GM04503 (cell line): ENCODE data around the gene SLC1A5.

Experiments used
- DNase-seq: peaks from one replicate; pipeline ENCODE4 v3.0.0-alpha.2; 2012; ENCODE audit warnings: low read depth

SLC1A5 gene

GRCh38 chr19:46742926-46743480 lies 45.4 kb downstream of the SLC1A5 start:
- DNase-seq = no peak

- no peak for DNase-seq
Measured at GRCh38 chr19:46741447-46741846, 46.9 kb downstream of the SLC1A5 start.

DNA sequence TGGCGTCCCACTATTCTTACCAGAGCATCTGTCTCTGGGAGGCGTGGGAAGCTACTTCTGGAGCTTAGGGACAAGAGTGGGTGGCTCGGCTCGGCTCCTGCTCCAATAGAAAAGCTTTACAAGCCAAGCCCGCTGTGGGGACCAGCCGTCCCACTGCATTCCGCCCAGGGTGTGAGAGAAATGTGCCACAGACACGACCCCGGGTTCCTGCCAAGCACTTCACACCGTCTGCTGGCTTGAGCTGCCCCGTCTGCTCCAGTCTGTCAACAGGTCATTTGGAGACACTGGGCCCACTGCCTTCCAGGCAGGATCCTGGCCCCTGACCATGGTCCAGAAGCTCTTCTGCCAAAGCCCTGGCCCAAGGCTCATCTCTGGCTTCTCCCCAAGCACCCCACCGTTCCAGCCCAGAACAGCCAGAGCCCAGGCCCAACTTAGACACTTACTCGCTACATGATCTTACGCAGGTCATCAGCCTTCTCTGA lies 49.1 kb downstream of the SLC1A5 start:
- DNase-seq = no peak

DNA sequence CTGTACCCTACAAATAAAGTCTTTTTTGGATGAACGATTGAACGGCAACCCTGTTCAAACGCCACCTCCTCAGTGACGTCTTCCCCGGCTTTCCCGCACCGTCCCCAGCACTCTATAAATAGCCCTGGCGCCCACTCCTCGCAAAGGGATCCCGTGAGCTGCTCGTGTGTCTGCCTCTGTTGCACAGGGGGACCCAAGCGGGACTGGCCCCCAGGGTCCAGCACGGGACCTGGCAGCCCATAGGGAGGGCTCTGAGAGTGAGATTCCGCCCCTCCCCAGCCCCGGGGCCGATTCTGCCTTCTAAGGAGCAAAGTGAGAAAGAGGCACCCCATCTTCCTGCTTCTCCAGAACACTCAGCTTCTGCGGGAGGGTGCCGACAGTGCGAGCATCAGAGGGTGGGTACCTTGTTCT lies 50.6 kb downstream of the SLC1A5 start:
- DNase-seq = no peak

DNA sequence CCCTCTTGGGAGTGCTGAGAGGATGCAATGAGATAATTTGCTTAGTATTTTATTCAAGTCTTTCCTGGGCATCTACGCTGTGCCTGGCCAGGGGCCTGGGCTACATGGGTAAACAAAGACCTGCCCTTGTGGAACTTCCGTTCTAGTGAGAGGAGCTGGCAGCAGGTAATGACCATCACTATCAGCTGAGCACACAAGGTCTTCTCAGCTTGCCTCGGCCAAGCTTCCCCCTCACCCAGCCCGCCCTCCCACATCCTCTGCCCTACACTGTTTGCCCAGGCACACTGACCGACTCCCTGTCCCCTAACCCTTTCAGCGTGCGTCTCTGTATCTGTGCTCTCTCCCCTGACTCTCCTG lies 51.1 kb downstream of the SLC1A5 start:
- DNase-seq = no peak

- DNase-seq = no peak
Measured at GRCh38 chr19:46736531-46737297, 51.7 kb downstream of the SLC1A5 start.

GRCh38 chr19:46733690-46734292 lies 54.6 kb downstream of the SLC1A5 start:
- DNase-seq = no peak

DNA sequence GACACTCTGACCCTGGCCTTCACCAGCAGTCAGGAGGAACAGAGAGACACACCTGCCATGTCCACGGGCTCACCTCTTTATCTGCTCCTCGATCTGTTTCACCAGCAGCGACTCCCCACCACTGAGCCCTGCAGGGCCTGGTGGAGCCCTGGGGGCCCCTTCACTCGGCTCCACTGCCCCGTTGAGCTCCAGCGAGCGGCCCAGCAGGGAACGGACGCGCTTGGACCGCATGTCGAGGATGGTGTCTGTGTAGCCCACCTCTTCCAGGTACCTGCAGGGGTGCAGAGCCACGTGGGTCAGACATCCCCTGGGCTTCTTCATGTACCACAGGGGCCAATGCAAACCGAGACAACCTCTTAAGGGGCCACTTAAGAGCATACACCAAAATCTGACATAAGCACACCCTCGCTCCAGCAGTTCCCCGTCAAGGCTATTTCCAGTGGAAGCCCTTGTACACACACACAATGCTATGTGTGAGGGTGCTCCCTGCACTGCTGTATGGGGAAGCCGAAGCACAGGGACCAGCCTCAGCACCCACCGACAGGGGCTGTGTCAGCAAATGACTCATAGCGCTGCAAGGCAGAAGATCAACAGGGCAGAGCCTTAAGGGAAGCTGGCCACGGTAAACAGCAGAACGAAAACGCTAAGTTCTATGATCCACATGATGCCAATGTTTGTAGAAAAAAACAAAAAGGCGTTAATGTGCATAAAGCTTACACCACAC lies 55.3 kb downstream of the SLC1A5 start:
- no peak for DNase-seq

DNA sequence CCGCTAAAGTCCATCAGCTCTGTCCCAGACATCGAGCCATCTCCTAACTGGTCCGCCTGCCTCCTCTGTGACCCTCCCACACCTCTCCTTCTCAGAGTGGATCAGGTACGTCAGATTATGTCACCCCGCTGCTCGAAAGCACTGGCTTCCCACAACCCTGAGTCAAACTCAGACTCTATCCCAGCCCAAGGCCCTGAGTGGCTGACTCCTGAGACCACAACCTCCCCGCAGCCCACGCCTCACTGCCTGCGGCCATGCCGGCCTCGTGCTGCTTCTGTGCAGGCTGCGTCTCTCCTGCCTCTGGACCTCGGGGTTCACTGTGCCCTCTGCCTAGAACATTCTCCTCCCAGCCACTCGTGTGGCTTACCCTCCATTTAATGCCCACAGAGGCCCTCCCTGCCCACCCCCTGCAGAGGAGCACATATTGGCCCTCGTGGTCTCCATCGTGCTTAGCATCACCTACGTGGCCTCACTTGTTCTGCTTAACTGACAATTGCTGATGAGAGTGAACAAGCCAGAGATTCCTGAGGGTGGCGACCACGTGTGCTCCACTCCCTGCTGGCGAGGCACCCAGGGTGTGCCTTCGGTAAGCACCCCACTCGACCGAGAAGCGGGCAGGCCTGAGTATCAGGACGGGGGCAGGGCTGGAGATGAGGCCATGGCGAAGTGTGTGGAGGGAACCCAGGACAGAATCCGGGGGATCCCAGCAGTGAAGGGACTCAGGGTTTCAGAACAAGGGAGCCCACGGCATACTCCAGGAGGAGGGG lies 56.0 kb downstream of the SLC1A5 start:
- DNase-seq = no peak

DNA sequence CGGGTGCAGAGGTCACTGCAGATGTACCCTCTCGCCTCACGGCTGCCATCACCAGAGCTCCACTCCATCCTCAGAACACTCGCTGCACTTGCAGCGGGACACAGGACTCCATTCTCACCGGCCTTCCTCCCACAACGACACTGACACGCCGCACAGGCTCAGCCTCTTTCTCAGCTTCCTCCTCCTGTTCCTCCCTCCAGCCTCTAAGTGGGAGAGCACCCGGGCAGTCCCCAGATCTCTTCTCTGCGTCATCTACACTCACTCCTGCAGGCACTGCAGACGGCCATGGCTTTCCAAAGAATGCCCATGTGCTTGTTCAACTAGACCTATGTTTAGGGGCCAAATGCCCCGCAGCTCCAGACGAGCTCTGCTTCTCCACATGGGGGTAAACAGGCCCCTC lies 56.8 kb downstream of the SLC1A5 start:
- DNase-seq = no peak

- DNase-seq = peak; percentile 66
Measured at GRCh38 chr19:46731007-46731501, 57.3 kb downstream of the SLC1A5 start.

- DNase-seq = no peak
Measured at GRCh38 chr19:46730595-46730994, 57.8 kb downstream of the SLC1A5 start.

DNA sequence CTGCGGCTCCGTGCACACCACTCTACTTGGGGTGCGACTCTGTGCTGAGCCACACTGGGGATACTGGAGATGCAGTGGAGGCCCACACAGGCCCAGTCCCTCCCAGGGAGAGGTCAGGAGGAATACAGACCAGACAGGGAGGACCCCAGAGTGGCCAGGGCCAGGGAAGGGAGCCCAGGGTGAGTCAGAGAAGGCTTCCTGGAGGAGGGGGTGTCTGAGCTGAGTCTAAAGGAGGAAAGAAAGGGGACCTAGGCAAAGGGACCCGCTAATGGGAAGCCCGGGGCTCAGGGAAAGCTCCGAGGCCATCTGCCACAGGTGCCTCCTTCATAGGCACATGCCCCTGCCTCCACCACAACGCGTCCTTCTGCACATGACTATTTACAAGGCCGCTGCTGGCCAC lies 58.2 kb downstream of the SLC1A5 start:
- no peak for DNase-seq

DNA sequence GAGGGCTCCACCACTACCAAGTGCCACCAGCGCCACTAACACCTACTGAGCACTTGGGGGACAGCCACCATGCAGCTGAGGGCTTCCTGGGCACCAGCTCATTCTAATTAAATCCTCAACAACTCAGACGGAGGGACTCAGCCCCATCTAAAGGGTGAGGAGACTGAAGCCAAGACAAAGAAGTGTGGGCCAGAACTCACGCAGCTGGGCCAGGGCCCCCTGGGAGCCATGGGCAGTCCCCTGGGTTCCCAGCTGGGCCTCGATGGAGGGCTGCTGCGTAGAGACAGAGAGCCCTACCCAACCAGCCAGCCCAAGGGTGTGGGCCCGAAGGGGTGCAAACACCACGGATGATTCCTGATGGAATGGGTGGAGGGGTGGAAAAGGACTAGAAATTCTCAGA lies 58.7 kb downstream of the SLC1A5 start:
- no peak for DNase-seq

DNA sequence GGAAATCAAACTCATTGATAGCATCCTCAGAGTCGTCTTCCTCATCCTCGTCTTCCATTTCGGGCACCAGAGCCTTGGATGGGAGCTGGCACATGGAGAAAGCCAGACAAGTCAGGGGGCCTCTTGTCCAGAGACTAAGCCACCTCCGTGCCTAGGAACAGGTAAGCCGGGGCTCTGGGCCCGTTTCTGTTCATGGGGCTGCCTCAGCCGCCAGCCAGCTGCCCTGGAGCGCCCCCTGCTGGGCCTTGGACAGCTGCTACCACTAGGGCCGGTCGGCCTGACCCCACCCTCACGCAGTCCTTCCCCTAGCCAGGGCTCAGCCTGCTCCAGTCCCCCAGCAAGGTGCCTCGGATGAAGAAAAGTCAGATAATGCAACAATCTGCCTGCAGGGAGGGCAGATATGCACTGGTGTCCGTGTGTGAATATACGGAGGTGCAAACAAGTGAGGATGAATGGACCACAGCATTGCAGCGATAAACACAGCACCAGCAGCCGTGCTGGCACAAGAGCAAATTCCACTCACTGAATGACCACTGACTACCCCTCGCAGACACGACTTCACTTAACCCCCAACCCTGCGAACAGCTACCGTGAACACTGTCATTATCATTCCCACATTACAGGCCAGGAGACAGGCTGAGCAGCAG lies 59.6 kb downstream of the SLC1A5 start:
- DNase-seq = no peak

DNA sequence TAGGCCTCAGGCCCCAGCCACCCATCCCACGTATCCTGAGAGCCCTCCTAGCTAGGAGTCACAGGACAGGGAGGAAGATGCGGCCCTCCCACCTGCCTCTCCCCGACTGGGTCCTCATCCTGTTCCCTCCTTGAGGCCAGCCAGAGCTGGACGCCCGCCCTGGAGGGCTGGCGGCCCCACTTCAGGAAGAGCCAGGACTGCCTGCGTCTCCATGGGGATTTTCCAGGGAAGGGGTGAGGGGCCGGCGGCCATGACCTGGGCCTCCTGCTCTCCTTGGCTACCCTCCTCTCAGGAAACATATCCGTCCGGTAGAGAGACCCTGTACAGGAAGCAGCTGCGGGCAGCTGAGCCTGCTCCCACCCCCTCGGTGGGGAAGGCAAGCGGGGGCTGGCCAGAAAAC lies 60.2 kb downstream of the SLC1A5 start:
- no peak for DNase-seq

- DNase-seq = no peak
Measured at GRCh38 chr19:46727757-46728156, 60.6 kb downstream of the SLC1A5 start.

- no peak for DNase-seq
Measured at GRCh38 chr19:46726971-46727501, 61.4 kb downstream of the SLC1A5 start.

DNA sequence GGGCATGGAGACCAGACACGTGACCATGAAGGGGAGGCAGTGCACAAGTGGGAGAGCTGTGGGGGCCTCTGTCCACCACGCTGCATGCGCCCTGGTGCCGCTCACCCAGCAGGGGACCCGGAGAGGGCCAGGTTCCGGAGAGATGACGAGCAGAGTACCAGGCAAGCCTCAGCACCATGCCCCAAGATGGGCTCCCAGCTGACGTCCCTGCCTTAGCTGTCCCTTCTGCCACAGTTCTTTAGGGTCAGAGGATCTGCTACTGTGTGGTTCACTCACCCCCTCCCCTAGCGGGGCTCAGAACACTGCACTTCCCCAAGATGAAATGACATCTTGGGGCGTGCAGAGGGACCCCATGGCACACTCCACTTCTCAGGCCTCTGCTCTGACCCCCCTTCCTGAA lies 61.8 kb downstream of the SLC1A5 start:
- DNase-seq = no peak

DNA sequence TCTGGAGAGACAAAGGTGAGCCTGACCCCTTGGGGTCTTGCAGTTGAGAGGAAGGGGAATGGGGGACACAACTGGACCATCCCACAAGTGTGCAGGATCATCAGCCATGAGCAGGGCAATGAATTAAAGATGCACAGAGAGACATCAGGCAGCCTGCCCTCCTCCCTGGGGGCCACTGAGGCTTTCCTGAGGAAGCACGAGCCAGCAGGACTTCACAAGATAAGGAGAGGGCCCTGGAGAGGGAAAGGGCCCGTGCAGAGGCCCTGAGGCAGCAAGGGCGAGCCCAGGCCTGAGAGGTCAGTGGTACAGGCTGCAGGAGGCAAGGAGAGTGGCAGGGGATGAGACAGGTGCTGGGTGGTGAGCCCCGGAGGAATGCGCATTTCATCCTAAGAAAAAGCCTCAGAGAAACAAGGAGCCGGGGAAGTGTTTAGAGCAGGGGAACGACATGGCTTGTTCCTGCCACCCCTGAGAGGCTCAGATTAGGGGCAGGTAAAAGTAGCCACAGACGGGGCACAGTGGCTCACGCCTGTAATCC lies 62.5 kb downstream of the SLC1A5 start:
- no peak for DNase-seq
